HEK293 (cell line): ENCODE results near the gene CELF4.

ENCODE experiments used
- CTCF ChIA-PET: fragments of 350-600 bp; formaldehyde crosslinking; extraction: SDS; loops from one replicate; lab custom pipeline; 2021; ENCODE audit warnings: antibody characterized with exemption; lab: Yijun Ruan, JAX
- POLR2A ChIA-PET: fragments of 300-600 bp; formaldehyde crosslinking; extraction: SDS; loops from one replicate; lab custom pipeline; 2020; ENCODE audit warnings: antibody characterized with exemption, inconsistent platforms; lab: Yijun Ruan, JAX
- H3K27ac ChIP-seq: fragments of 200-500 bp; sonication (Bioruptor generic); 2 replicates; pipeline ENCODE4 v1.5.1; 2014; ENCODE audit warnings: low read depth, low read length, control low read depth, inconsistent platforms; ENCODE audit errors: extremely low read depth
- H3K36me3 ChIP-seq, 2 experiments: fragments of 200-500 bp in 1 of 2; sonication (Bioruptor generic) in 1 of 2; 1 replicate in 1 of 2; 2 replicates in 1 of 2; pipeline ENCODE4 v1.5.1; 2014 to 2017; ENCODE audit warnings: inconsistent platforms in 2 of 2, low read length in 2 of 2; ENCODE audit not compliant: control insufficient read depth in 2 of 2, insufficient read depth in 1 of 2
- H3K4me1 ChIP-seq: fragments of 200-500 bp; sonication (Bioruptor generic); 2 replicates; pipeline ENCODE4 v1.5.1; 2014; ENCODE audit warnings: mild to moderate bottlenecking, low read length, inconsistent platforms; ENCODE audit not compliant: control insufficient read depth, insufficient read depth
- H3K4me3 ChIP-seq: 2 replicates; pipeline ENCODE4 v1.5.1; 2011; ENCODE audit warnings: low read depth, mild to moderate bottlenecking, control low read depth, low read length, moderate library complexity
- H3K9me3 ChIP-seq: fragments of 200-500 bp; sonication (Bioruptor generic); 2 replicates; pipeline ENCODE4 v1.5.1; 2014; ENCODE audit warnings: low read depth, low read length, inconsistent platforms; ENCODE audit not compliant: control insufficient read depth, insufficient read depth
- ATF2 ChIP-seq: fragments of 450-650 bp; formaldehyde crosslinking; IDR thresholded peaks from 2 replicates; pipeline ENCODE4 v1.5.1; 2016; ENCODE audit warnings: missing biosample characterization, missing genetic modification characterization, low read depth
- KLF16 ChIP-seq: fragments of 450-650 bp; formaldehyde crosslinking; IDR thresholded peaks from 2 replicates; pipeline ENCODE4 v1.5.1; 2017; ENCODE audit warnings: missing biosample characterization, missing genetic modification characterization
- KLF8 ChIP-seq: fragments of 450-650 bp; formaldehyde crosslinking; IDR thresholded peaks from 2 replicates; pipeline ENCODE4 v1.5.1; 2016; ENCODE audit warnings: missing biosample characterization, missing genetic modification characterization
- PBX3 ChIP-seq: sonication (generic); formaldehyde crosslinking; IDR thresholded peaks from 2 replicates; pipeline ENCODE4 v1.8.1; 2022; ENCODE audit warnings: mild to moderate bottlenecking, moderate library complexity, missing genetic modification reagents
- REPIN1 ChIP-seq: fragments of 450-650 bp; formaldehyde crosslinking; IDR thresholded peaks from 2 replicates; pipeline ENCODE4 v1.5.1; 2017; ENCODE audit warnings: missing biosample characterization, missing genetic modification characterization, low read depth
- SP3 ChIP-seq: fragments of 450-650 bp; formaldehyde crosslinking; IDR thresholded peaks from 2 replicates; pipeline ENCODE4 v1.5.1; 2016; ENCODE audit warnings: missing biosample characterization, missing genetic modification characterization
- ZBTB7A ChIP-seq: fragments of 450-650 bp; formaldehyde crosslinking; IDR thresholded peaks from 2 replicates; pipeline ENCODE4 v1.5.1; 2016; ENCODE audit warnings: low read depth, missing biosample characterization, missing genetic modification characterization
- ZNF10 ChIP-seq: fragments of 450-650 bp; formaldehyde crosslinking; IDR thresholded peaks from 2 replicates; pipeline ENCODE4 v1.5.1; 2017; ENCODE audit warnings: missing biosample characterization, missing genetic modification characterization
- ZNF202 ChIP-seq: fragments of 450-650 bp; formaldehyde crosslinking; IDR thresholded peaks from 2 replicates; pipeline ENCODE4 v1.5.1; 2016; ENCODE audit warnings: missing biosample characterization, missing genetic modification characterization, borderline replicate concordance
- ZNF211 ChIP-seq: fragments of 450-650 bp; formaldehyde crosslinking; IDR thresholded peaks from 2 replicates; pipeline ENCODE4 v1.5.1; 2016; ENCODE audit warnings: low read depth, missing biosample characterization, missing genetic modification characterization
- ZNF26 ChIP-seq: fragments of 450-650 bp; formaldehyde crosslinking; IDR thresholded peaks from 2 replicates; pipeline ENCODE4 v1.5.1; 2016; ENCODE audit warnings: missing biosample characterization, missing genetic modification characterization
- ZNF366 ChIP-seq: fragments of 450-650 bp; formaldehyde crosslinking; conservative IDR thresholded peaks from 2 replicates; pipeline ENCODE4 v1.5.1; 2016; ENCODE audit warnings: missing biosample characterization, missing genetic modification characterization
- ZNF426 ChIP-seq: fragments of 450-650 bp; formaldehyde crosslinking; IDR thresholded peaks from 2 replicates; pipeline ENCODE4 v1.5.1; 2017; ENCODE audit warnings: missing biosample characterization, missing genetic modification characterization, mild to moderate bottlenecking, inconsistent platforms, moderate library complexity
- ZNF48 ChIP-seq: fragments of 450-650 bp; formaldehyde crosslinking; IDR thresholded peaks from 2 replicates; pipeline ENCODE4 v1.5.1; 2016; ENCODE audit warnings: missing biosample characterization, missing genetic modification characterization
- ZNF501 ChIP-seq: fragments of 450-650 bp; formaldehyde crosslinking; IDR thresholded peaks from 2 replicates; pipeline ENCODE4 v1.5.1; 2016; ENCODE audit warnings: missing biosample characterization, missing genetic modification characterization
- ZNF514 ChIP-seq: fragments of 450-650 bp; formaldehyde crosslinking; IDR thresholded peaks from 2 replicates; pipeline ENCODE4 v1.5.1; 2016; ENCODE audit warnings: missing biosample characterization, missing genetic modification characterization
- ZNF530 ChIP-seq: fragments of 450-650 bp; formaldehyde crosslinking; IDR thresholded peaks from 2 replicates; pipeline ENCODE4 v1.5.1; 2016; ENCODE audit warnings: low read depth, missing biosample characterization, missing genetic modification characterization
- ZNF585B ChIP-seq: fragments of 450-650 bp; formaldehyde crosslinking; IDR thresholded peaks from 2 replicates; pipeline ENCODE4 v1.5.1; 2016; ENCODE audit warnings: missing biosample characterization, missing genetic modification characterization
- ZNF791 ChIP-seq: fragments of 450-650 bp; formaldehyde crosslinking; IDR thresholded peaks from 2 replicates; pipeline ENCODE4 v1.5.1; 2016; ENCODE audit warnings: missing biosample characterization, missing genetic modification characterization
- ZXDB ChIP-seq: fragments of 450-650 bp; formaldehyde crosslinking; IDR thresholded peaks from 2 replicates; pipeline ENCODE4 v1.5.1; 2016; ENCODE audit warnings: missing biosample characterization, missing genetic modification characterization
- TF ChIP-seq, protein P1 (sequence below): fragments of 450-650 bp; formaldehyde crosslinking; IDR thresholded peaks from 2 replicates; pipeline ENCODE4 v1.5.1; 2016; ENCODE audit warnings: missing biosample characterization, missing genetic modification characterization
- TF ChIP-seq, protein P2 (sequence below): fragments of 450-650 bp; formaldehyde crosslinking; IDR thresholded peaks from 2 replicates; pipeline ENCODE4 v1.5.1; 2016; ENCODE audit warnings: missing biosample characterization, missing genetic modification characterization

CELF4 gene

GRCh38 chr18:37502036-37502435, 63.6 kb downstream of the CELF4 start:
- Histone ChIP-seq H3K36me3 (no peaks in the 10 kb centered on the region), H3K9me3 (no peaks in the 10 kb centered on the region), H3K27ac (no peak overlapping the region), H3K4me3 (no peak overlapping the region), H3K4me1 (no peaks in the 10 kb centered on the region)
- ChIA-PET CTCF (interaction anchor here (1.2 kb wide), 1 partner anchor 35 kb away, joined by 3 read pairs; no protein-coding TSS in a partner anchor), POLR2A (no interaction called here)
- TF ChIP-seq SP3 (tag by site-specific recombination) (no peak), ZBTB7A (no peak), ZNF48 (tag by site-specific recombination) (no peak), ZNF202 (tag by site-specific recombination) (no peak), ZNF501 (tag by site-specific recombination) (no peak), ZNF26 (tag by site-specific recombination) (no peak), ZNF585B (tag by site-specific recombination) (no peak), PBX3 (no peak), ZNF10 (tag by site-specific recombination) (no peak), ATF2 (tag by site-specific recombination) (no peak), ZNF791 (no peak), KLF16 (tag by site-specific recombination) (no peak), ZNF211 (no peak), ZNF514 (tag by site-specific recombination) (no peak), ZNF366 (tag by site-specific recombination) (no peak), REPIN1 (no peak)
- TF ChIP-seq, protein P1, sequence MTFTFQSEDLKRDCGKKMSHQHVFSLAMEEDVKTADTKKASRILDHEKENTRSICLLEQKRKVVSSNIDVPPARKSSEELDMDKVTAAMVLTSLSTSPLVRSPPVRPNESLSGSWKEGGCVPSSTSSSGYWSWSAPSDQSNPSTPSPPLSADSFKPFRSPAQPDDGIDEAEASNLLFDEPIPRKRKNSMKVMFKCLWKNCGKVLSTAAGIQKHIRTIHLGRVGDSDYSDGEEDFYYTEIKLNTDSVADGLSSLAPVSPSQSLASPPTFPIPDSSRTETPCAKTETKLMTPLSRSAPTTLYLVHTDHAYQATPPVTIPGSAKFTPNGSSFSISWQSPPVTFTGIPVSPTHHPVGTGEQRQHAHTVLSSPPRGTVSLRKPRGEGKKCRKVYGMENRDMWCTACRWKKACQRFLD (tag by site-specific recombination), result no peak

GRCh38 chr18:37501136-37501535, 64.5 kb downstream of the CELF4 start:
- TF ChIP-seq, protein P2, sequence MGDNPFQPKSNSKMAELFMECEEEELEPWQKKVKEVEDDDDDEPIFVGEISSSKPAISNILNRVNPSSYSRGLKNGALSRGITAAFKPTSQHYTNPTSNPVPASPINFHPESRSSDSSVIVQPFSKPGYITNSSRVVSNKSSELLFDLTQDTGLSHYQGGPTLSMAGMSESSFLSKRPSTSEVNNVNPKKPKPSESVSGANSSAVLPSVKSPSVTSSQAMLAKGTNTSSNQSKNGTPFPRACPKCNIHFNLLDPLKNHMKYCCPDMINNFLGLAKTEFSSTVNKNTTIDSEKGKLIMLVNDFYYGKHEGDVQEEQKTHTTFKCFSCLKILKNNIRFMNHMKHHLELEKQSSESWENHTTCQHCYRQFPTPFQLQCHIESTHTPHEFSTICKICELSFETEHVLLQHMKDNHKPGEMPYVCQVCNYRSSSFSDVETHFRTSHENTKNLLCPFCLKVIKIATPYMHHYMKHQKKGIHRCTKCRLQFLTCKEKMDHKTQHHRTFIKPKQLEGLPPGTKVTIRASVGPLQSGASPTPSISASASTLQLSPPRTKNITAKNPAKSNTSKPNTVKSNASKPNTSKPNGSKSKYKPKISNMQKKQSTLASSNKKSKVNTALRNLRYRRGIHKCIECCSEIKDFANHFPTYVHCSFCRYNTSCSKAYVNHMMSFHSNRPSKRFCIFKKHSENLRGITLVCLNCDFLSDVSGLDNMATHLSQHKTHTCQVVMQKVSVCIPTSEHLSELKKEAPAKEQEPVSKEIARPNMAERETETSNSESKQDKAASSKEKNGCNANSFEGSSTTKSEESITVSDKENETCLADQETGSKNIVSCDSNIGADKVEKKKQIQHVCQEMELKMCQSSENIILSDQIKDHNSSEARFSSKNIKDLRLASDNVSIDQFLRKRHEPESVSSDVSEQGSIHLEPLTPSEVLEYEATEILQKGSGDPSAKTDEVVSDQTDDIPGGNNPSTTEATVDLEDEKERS (tag by site-specific recombination), result no peak
- TF ChIP-seq ZNF530, result no peak
- no peak for TF ChIP-seq ZNF426
- TF ChIP-seq KLF8, result no peak
- TF ChIP-seq REPIN1, result no peak
- TF ChIP-seq ZXDB, result no peak
- TF ChIP-seq ZNF791, result no peak
- TF ChIP-seq, all 188 proteins: peak for 0
- Histone ChIP-seq H3K4me1 (no peaks in the 10 kb centered on the region), H3K36me3 (no peaks in the 10 kb centered on the region), H3K27ac (no peak overlapping the region), H3K9me3 (no peaks in the 10 kb centered on the region), H3K4me3 (no peak overlapping the region)
- CTCF ChIA-PET, result interaction anchor here (0.5 to 0.6 kb wide), 2 partner anchors 27 to 159 kb away, joined by 3 read pairs; no protein-coding TSS in a partner anchor
- POLR2A ChIA-PET, result no interaction called here
